Nephron progenitor cell (in vitro differentiated cells): ENCODE measurements around the gene UBQLN1.

Source experiments
- DNase-seq: peaks from one replicate; pipeline ENCODE4 v3.0.0; 2021
- H3K27ac Mint-ChIP-seq: 2 replicates; pipeline ENCODE4 v1.8.0; 2021; ENCODE audit warnings: mild to moderate bottlenecking, moderate library complexity, mixed read lengths
- H3K27me3 Mint-ChIP-seq: 2 replicates; pipeline ENCODE4 v1.8.0; 2021; ENCODE audit warnings: mild to moderate bottlenecking, low read depth, mixed read lengths; ENCODE audit not compliant: poor library complexity
- H3K36me3 Mint-ChIP-seq: 2 replicates; pipeline ENCODE4 v1.8.0; 2021; ENCODE audit warnings: low read depth, mixed read lengths
- H3K4me1 Mint-ChIP-seq: 2 replicates; pipeline ENCODE4 v1.8.0; 2021; ENCODE audit warnings: mixed read lengths
- H3K4me3 Mint-ChIP-seq: 2 replicates; pipeline ENCODE4 v1.8.0; 2021; ENCODE audit warnings: mild to moderate bottlenecking, moderate library complexity, mixed read lengths
- H3K9me3 Mint-ChIP-seq: 2 replicates; pipeline ENCODE4 v1.8.0; 2021; ENCODE audit warnings: mild to moderate bottlenecking, moderate library complexity, mixed read lengths
- CTCF ChIP-seq: fragments of 200-600 bp; sonication (generic); IDR thresholded peaks from 2 replicates; pipeline ENCODE4 v1.5.0; 2021; ENCODE audit warnings: antibody characterized with exemption

The UBQLN1 gene

GRCh38 chr9:83699615-83700014 lies 8.1 kb downstream of the UBQLN1 start:
- DNase-seq, result no peak
- Mint-ChIP-seq H3K27ac (no peak overlapping the region), H3K27me3 (no peaks in the 10 kb centered on the region), H3K9me3 (no peaks in the 10 kb centered on the region), H3K4me3 (no peak overlapping the region), H3K36me3 (peaks cover 39% of the 10 kb centered on the region), H3K4me1 (peaks cover 5% of the 10 kb centered on the region)
- no peak for TF ChIP-seq CTCF

- no peak overlapping the region for H3K4me3 Mint-ChIP-seq
- no peak overlapping the region for H3K27ac Mint-ChIP-seq
- H3K4me1 Mint-ChIP-seq, result peaks cover 5% of the 10 kb centered on the region
- no peaks in the 10 kb centered on the region for H3K9me3 Mint-ChIP-seq
- peaks cover 35% of the 10 kb centered on the region for H3K36me3 Mint-ChIP-seq
- no peak for DNase-seq
- no peak for TF ChIP-seq CTCF
- H3K27me3 Mint-ChIP-seq, result no peaks in the 10 kb centered on the region
These were observed 8.7 kb downstream of the UBQLN1 start for GRCh38 chr9:83698976-83699585.

GRCh38 chr9:83691492-83691891 lies 16.3 kb downstream of the UBQLN1 start:
- no peaks in the 10 kb centered on the region for H3K4me1 Mint-ChIP-seq
- H3K4me3 Mint-ChIP-seq, result no peak overlapping the region
- DNase-seq, result no peak
- no peaks in the 10 kb centered on the region for H3K9me3 Mint-ChIP-seq
- no peak overlapping the region for H3K27ac Mint-ChIP-seq
- H3K27me3 Mint-ChIP-seq, result no peaks in the 10 kb centered on the region
- TF ChIP-seq CTCF, result no peak
- peaks cover 15% of the 10 kb centered on the region for H3K36me3 Mint-ChIP-seq

GRCh38 chr9:83688921-83689320 lies 18.8 kb downstream of the UBQLN1 start:
- H3K9me3 Mint-ChIP-seq, result no peaks in the 10 kb centered on the region
- no peak overlapping the region for H3K27ac Mint-ChIP-seq
- DNase-seq, result no peak
- no peak for TF ChIP-seq CTCF
- peaks cover 22% of the 10 kb centered on the region for H3K36me3 Mint-ChIP-seq
- no peak overlapping the region for H3K4me3 Mint-ChIP-seq
- peaks cover 4% of the 10 kb centered on the region for H3K4me1 Mint-ChIP-seq
- no peaks in the 10 kb centered on the region for H3K27me3 Mint-ChIP-seq

- H3K27ac Mint-ChIP-seq, result no peak overlapping the region
- no peaks in the 10 kb centered on the region for H3K9me3 Mint-ChIP-seq
- H3K4me3 Mint-ChIP-seq, result no peak overlapping the region
- peaks cover 4% of the 10 kb centered on the region for H3K4me1 Mint-ChIP-seq
- no peak for TF ChIP-seq CTCF
- no peak for DNase-seq
- no peaks in the 10 kb centered on the region for H3K27me3 Mint-ChIP-seq
- H3K36me3 Mint-ChIP-seq, result peaks cover 70% of the 10 kb centered on the region
These were observed 26.3 kb downstream of the UBQLN1 start for GRCh38 chr9:83681490-83681889.

- Mint-ChIP-seq H3K9me3 (no peaks in the 10 kb centered on the region), H3K4me1 (peaks cover 4% of the 10 kb centered on the region), H3K27me3 (no peaks in the 10 kb centered on the region), H3K27ac (no peak overlapping the region), H3K4me3 (no peak overlapping the region), H3K36me3 (peaks cover 71% of the 10 kb centered on the region)
- no peak for TF ChIP-seq CTCF
- DNase-seq, result no peak
These were observed 27.5 kb downstream of the UBQLN1 start for GRCh38 chr9:83680233-83680632.
